Measurements from ENCODE around the gene PRL.

Gene PRL

GRCh38 chr6:22296936-22297335 lies at the start of gene PRL:
TSS of gene PRL (minus strand) at chr6:22297036. CDS start at chr6:22296982, 54 bp downstream.
- no peak for DNase-seq

- DNase-seq: no peak
Observed at GRCh38 chr6:22343864-22344263, 47.0 kb upstream of the PRL start.

GRCh38 chr6:22334778-22335177 lies 37.9 kb upstream of the PRL start:
- DNase-seq: no peak

GRCh38 chr6:22333802-22334201 lies 37.0 kb upstream of the PRL start:
- no peak for DNase-seq

GRCh38 chr6:22332711-22333110 lies 35.9 kb upstream of the PRL start:
- no peak for DNase-seq

GRCh38 chr6:22332216-22332615 lies 35.4 kb upstream of the PRL start:
- DNase-seq: no peak

- DNase-seq: no peak
Observed at GRCh38 chr6:22330941-22331340, 34.1 kb upstream of the PRL start.

GRCh38 chr6:22328474-22328873 lies 31.6 kb upstream of the PRL start:
- DNase-seq: no peak

GRCh38 chr6:22327881-22328280 lies 31.0 kb upstream of the PRL start:
- no peak for DNase-seq

GRCh38 chr6:22326500-22326899 lies 29.7 kb upstream of the PRL start:
- no peak for DNase-seq

GRCh38 chr6:22325481-22325880 lies 28.6 kb upstream of the PRL start:
- DNase-seq: no peak

- no peak for DNase-seq
Observed at GRCh38 chr6:22323848-22324247, 27.0 kb upstream of the PRL start.

- no peak for DNase-seq
Observed at GRCh38 chr6:22322103-22323030, 25.5 kb upstream of the PRL start.

GRCh38 chr6:22320750-22321149 lies 23.9 kb upstream of the PRL start:
- DNase-seq: no peak

- DNase-seq: no peak
Observed at GRCh38 chr6:22318404-22318803, 21.6 kb upstream of the PRL start.

- DNase-seq: no peak
Observed at GRCh38 chr6:22313796-22314195, 17.0 kb upstream of the PRL start.

- no peak for DNase-seq
Observed at GRCh38 chr6:22308939-22309338, 12.1 kb upstream of the PRL start.

- DNase-seq: no peak
Observed at GRCh38 chr6:22306741-22307466, 10.1 kb upstream of the PRL start.

GRCh38 chr6:22302838-22303237 lies 6.0 kb upstream of the PRL start:
- no peak for DNase-seq

- DNase-seq: no peak
Observed at GRCh38 chr6:22300273-22300998, 3.6 kb upstream of the PRL start.

- no peak for DNase-seq
Observed at GRCh38 chr6:22298475-22298890, 1.6 kb upstream of the PRL start.

GRCh38 chr6:22296067-22296466 lies 769 bp downstream of the PRL start:
- DNase-seq: no peak

- DNase-seq: no peak
Observed at GRCh38 chr6:22295145-22295544, 1.7 kb downstream of the PRL start.
